ENCODE results near the gene RRAS2. TPM values are rescaled to one million over a fixed set of nuclear protein-coding genes. Genes with fewer than 3 reads are reported as not detected.
"Not testable (repeated sequence)": the region's sequence is repeated elsewhere in the genome, so short reads cannot be mapped to it uniquely, and the experiment has no call there.

Gene RRAS2
- polyA plus RNA-seq, 2 donors: 9.6 to 10.9 TPM

GRCh38 chr11:14345668-14346067 is 13.3 kb downstream of the RRAS2 start:
- Histone ChIP-seq H3K4me3 (ENCODE audit: low read depth in 1 of 2, low read length in 2 of 2) (no peak overlapping the region), H3K27me3 (ENCODE audit: control insufficient read depth in 1 of 2, insufficient read depth in 2 of 2, low read length in 2 of 2) (no peaks in the 10 kb centered on the region)
- 79 to 82% methylated on average over 1 of the region's 1 CpG for WGBS, 2 donors

GRCh38 chr11:14345016-14345415 is 14.0 kb downstream of the RRAS2 start:
- WGBS, 2 donors: 97 to 98% methylated on average over 5 of the region's 5 CpGs
- H3K36me3 ChIP-seq (ENCODE audit: control insufficient read depth in 2 of 2, insufficient read depth in 2 of 2, low read length in 1 of 2); H3K27ac ChIP-seq (ENCODE audit: low read depth in 2 of 2, low read length in 1 of 2); H3K4me1 ChIP-seq (ENCODE audit: control insufficient read depth in 2 of 2, insufficient read depth in 2 of 2, low read length in 1 of 2); H3K9me3 ChIP-seq (ENCODE audit: control insufficient read depth in 2 of 2, insufficient read depth in 1 of 2, low read depth in 1 of 2, low read length in 1 of 2); H3K4me3 ChIP-seq (ENCODE audit: low read depth in 1 of 2, low read length in 2 of 2); H3K27me3 ChIP-seq (ENCODE audit: control insufficient read depth in 1 of 2, insufficient read depth in 2 of 2, low read length in 2 of 2): not testable (repeated sequence)

More at GRCh38 chr11:14345668-14346067, 13.3 kb downstream of the RRAS2 start:
- Histone ChIP-seq H3K4me1 (ENCODE audit: control insufficient read depth in 2 of 2, insufficient read depth in 2 of 2, low read length in 1 of 2) (no peaks in the 10 kb centered on the region), H3K9me3 (ENCODE audit: control insufficient read depth in 2 of 2, insufficient read depth in 1 of 2, low read depth in 1 of 2, low read length in 1 of 2) (no peaks in the 10 kb centered on the region), H3K27ac (ENCODE audit: low read depth in 2 of 2, low read length in 1 of 2) (no peak overlapping the region), H3K36me3 (ENCODE audit: control insufficient read depth in 2 of 2, insufficient read depth in 2 of 2, low read length in 1 of 2) (no peaks in the 10 kb centered on the region)

GRCh38 chr11:14342906-14343305 is 16.1 kb downstream of the RRAS2 start:
- Histone ChIP-seq H3K27me3 (ENCODE audit: control insufficient read depth in 1 of 2, insufficient read depth in 2 of 2, low read length in 2 of 2) (no peaks in the 10 kb centered on the region), H3K36me3 (ENCODE audit: control insufficient read depth in 2 of 2, insufficient read depth in 2 of 2, low read length in 1 of 2) (no peaks in the 10 kb centered on the region), H3K27ac (ENCODE audit: low read depth in 2 of 2, low read length in 1 of 2) (no peak overlapping the region), H3K4me3 (ENCODE audit: low read depth in 1 of 2, low read length in 2 of 2) (no peak overlapping the region), H3K4me1 (ENCODE audit: control insufficient read depth in 2 of 2, insufficient read depth in 2 of 2, low read length in 1 of 2) (no peaks in the 10 kb centered on the region), H3K9me3 (ENCODE audit: control insufficient read depth in 2 of 2, insufficient read depth in 1 of 2, low read depth in 1 of 2, low read length in 1 of 2) (no peaks in the 10 kb centered on the region)
- WGBS, 2 donors: 77 to 81% methylated on average over 1 of the region's 1 CpG

DNA sequence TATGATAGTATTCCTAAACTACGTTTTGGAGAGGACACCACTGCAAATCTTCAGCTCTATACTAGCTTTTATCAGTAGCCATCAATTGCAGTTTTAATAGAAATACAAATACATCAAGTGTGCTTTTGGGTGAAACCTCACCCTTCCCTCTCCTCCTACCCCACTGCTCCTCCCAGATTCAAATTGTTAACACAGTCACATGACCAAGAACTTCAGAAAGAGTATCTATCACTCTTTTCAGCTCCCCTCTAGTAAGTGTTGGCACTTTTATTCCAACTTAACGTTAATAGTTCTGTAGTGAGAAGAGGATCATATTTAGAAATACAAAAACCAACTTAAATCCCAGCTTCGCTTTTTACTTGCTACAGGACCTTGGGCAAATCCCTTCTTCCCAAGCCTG is 17.0 kb downstream of the RRAS2 start:
- no peaks in the 10 kb centered on the region for H3K36me3 ChIP-seq (ENCODE audit: control insufficient read depth in 2 of 2, insufficient read depth in 2 of 2, low read length in 1 of 2)
- no peak overlapping the region for H3K4me3 ChIP-seq (ENCODE audit: low read depth in 1 of 2, low read length in 2 of 2)
- no peaks in the 10 kb centered on the region for H3K27me3 ChIP-seq (ENCODE audit: control insufficient read depth in 1 of 2, insufficient read depth in 2 of 2, low read length in 2 of 2)
- no peaks in the 10 kb centered on the region for H3K9me3 ChIP-seq (ENCODE audit: control insufficient read depth in 2 of 2, insufficient read depth in 1 of 2, low read depth in 1 of 2, low read length in 1 of 2)
- WGBS, 2 donors: 75 to 76% methylated on average over 3 of the region's 3 CpGs
- no peak overlapping the region for H3K27ac ChIP-seq (ENCODE audit: low read depth in 2 of 2, low read length in 1 of 2)
- no peaks in the 10 kb centered on the region for H3K4me1 ChIP-seq (ENCODE audit: control insufficient read depth in 2 of 2, insufficient read depth in 2 of 2, low read length in 1 of 2)

DNA sequence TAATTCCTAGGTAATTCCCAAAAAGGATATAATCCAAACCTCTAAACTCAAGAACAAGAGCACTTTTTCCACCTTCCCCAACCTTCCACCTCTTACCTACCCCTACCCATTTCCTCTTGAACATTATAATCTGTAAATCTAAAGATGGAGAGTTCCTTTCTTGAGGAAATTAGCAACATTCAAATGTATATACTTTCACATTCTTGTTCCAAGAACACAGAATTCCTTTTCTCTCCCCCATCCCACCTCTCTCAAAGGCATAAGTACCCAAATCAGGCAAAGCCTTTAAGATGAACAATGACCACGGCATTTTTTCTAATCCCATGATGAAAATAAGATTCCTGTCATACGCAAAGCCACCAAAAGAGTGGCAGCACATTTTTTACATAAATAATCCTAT is 18.3 kb downstream of the RRAS2 start:
- no peak overlapping the region for H3K4me3 ChIP-seq (ENCODE audit: low read depth in 1 of 2, low read length in 2 of 2)
- no peaks in the 10 kb centered on the region for H3K36me3 ChIP-seq (ENCODE audit: control insufficient read depth in 2 of 2, insufficient read depth in 2 of 2, low read length in 1 of 2)
- no peaks in the 10 kb centered on the region for H3K27me3 ChIP-seq (ENCODE audit: control insufficient read depth in 1 of 2, insufficient read depth in 2 of 2, low read length in 2 of 2)
- no peak overlapping the region for H3K27ac ChIP-seq (ENCODE audit: low read depth in 2 of 2, low read length in 1 of 2)
- H3K9me3 ChIP-seq (ENCODE audit: control insufficient read depth in 2 of 2, insufficient read depth in 1 of 2, low read depth in 1 of 2, low read length in 1 of 2): no peaks in the 10 kb centered on the region
- WGBS, 2 donors: 85 to 86% methylated on average over 2 of the region's 2 CpGs
- no peaks in the 10 kb centered on the region for H3K4me1 ChIP-seq (ENCODE audit: control insufficient read depth in 2 of 2, insufficient read depth in 2 of 2, low read length in 1 of 2)

DNA sequence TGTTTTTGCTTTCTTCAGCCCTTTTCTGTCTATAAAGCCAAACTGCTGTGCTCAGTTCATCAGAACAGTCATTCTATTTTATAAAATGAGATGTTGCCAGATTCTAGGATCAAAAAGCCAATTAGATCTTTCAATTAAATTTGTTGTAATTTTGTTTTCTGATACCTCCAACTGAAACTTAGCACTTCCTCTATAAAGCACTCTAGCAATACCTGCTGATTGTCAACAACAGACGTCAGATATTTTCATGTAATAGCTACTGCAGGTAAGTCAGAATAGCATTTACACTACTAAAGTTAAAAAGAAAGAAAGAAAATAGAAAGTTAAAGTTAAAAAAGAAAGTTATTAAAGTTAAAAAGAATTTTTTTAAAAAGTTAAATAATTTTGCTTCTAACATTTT is 19.6 kb downstream of the RRAS2 start:
- Histone ChIP-seq H3K9me3 (ENCODE audit: control insufficient read depth in 2 of 2, insufficient read depth in 1 of 2, low read depth in 1 of 2, low read length in 1 of 2) (no peaks in the 10 kb centered on the region), H3K27me3 (ENCODE audit: control insufficient read depth in 1 of 2, insufficient read depth in 2 of 2, low read length in 2 of 2) (no peaks in the 10 kb centered on the region), H3K27ac (ENCODE audit: low read depth in 2 of 2, low read length in 1 of 2) (no peak overlapping the region), H3K36me3 (ENCODE audit: control insufficient read depth in 2 of 2, insufficient read depth in 2 of 2, low read length in 1 of 2) (no peaks in the 10 kb centered on the region), H3K4me3 (ENCODE audit: low read depth in 1 of 2, low read length in 2 of 2) (no peak overlapping the region), H3K4me1 (ENCODE audit: control insufficient read depth in 2 of 2, insufficient read depth in 2 of 2, low read length in 1 of 2) (no peaks in the 10 kb centered on the region)
- WGBS, 2 donors: 85 to 91% methylated on average over 1 of the region's 1 CpG

DNA sequence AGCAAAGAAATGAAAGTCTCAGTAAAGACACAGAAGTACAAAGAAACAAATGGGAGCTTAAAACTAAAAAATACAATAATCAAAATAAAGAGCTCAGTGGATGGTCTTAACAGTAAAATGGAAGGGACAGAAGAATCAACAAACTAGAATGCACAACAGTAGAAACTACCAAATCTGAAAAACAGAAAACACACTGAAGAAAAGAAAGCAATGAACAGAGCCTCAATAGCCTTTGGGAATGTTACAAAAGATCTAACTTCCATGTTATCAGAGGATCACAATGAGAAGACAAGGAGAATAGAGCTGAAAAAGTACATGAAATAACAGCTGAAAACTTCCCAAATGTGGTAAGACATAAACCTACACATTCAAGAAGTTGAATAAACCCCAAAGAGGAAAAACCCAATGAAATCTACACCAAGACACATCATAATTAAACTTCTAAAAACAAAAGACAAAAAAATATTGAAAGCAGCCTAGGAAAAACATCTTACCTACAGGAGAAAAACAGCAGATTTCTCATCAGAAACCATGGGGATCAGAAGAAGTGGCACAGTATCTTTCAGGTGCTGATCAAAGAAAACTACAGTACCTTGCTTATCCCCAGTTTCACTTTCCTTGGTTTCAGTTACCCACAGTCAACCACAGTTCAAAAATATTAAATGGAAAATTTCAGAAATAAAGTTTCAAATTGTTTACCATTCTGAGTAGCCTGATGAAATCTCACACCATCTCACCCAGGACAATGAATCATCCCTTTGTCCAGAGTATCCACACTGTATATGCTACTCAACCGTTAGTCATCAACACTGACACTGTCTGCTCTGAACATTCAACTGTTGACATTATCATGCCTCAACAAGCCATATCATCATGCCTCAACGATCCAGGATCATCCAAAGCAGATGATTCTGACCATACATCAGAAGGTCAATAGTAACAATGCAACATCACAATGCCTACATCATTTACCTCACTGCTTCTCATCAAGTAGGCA is 22.2 kb downstream of the RRAS2 start:
- H3K27ac ChIP-seq (ENCODE audit: low read depth in 2 of 2, low read length in 1 of 2): no peak overlapping the region
- no peaks in the 10 kb centered on the region for H3K9me3 ChIP-seq (ENCODE audit: control insufficient read depth in 2 of 2, insufficient read depth in 1 of 2, low read depth in 1 of 2, low read length in 1 of 2)
- H3K36me3 ChIP-seq (ENCODE audit: control insufficient read depth in 2 of 2, insufficient read depth in 2 of 2, low read length in 1 of 2): no peaks in the 10 kb centered on the region
- no peaks in the 10 kb centered on the region for H3K27me3 ChIP-seq (ENCODE audit: control insufficient read depth in 1 of 2, insufficient read depth in 2 of 2, low read length in 2 of 2)
- 28 to 56% methylated on average over 2 of the region's 2 CpGs for WGBS, 2 donors
- H3K4me1 ChIP-seq (ENCODE audit: control insufficient read depth in 2 of 2, insufficient read depth in 2 of 2, low read length in 1 of 2): no peaks in the 10 kb centered on the region
- no peak overlapping the region for H3K4me3 ChIP-seq (ENCODE audit: low read depth in 1 of 2, low read length in 2 of 2)

- Histone ChIP-seq H3K36me3 (ENCODE audit: control insufficient read depth in 2 of 2, insufficient read depth in 2 of 2, low read length in 1 of 2) (no peaks in the 10 kb centered on the region), H3K4me3 (ENCODE audit: low read depth in 1 of 2, low read length in 2 of 2) (no peak overlapping the region), H3K27ac (ENCODE audit: low read depth in 2 of 2, low read length in 1 of 2) (no peak overlapping the region), H3K27me3 (ENCODE audit: control insufficient read depth in 1 of 2, insufficient read depth in 2 of 2, low read length in 2 of 2) (no peaks in the 10 kb centered on the region), H3K4me1 (ENCODE audit: control insufficient read depth in 2 of 2, insufficient read depth in 2 of 2, low read length in 1 of 2) (no peaks in the 10 kb centered on the region), H3K9me3 (ENCODE audit: control insufficient read depth in 2 of 2, insufficient read depth in 1 of 2, low read depth in 1 of 2, low read length in 1 of 2) (no peaks in the 10 kb centered on the region)
- 67% methylated on average over 1 of the region's 1 CpG for WGBS, 2 donors
These were observed 23.3 kb downstream of the RRAS2 start for GRCh38 chr11:14335712-14336111.

- Histone ChIP-seq H3K27me3 (ENCODE audit: control insufficient read depth in 1 of 2, insufficient read depth in 2 of 2, low read length in 2 of 2) (no peaks in the 10 kb centered on the region), H3K27ac (ENCODE audit: low read depth in 2 of 2, low read length in 1 of 2) (no peak overlapping the region), H3K4me1 (ENCODE audit: control insufficient read depth in 2 of 2, insufficient read depth in 2 of 2, low read length in 1 of 2) (no peaks in the 10 kb centered on the region), H3K9me3 (ENCODE audit: control insufficient read depth in 2 of 2, insufficient read depth in 1 of 2, low read depth in 1 of 2, low read length in 1 of 2) (no peaks in the 10 kb centered on the region), H3K4me3 (ENCODE audit: low read depth in 1 of 2, low read length in 2 of 2) (no peak overlapping the region), H3K36me3 (ENCODE audit: control insufficient read depth in 2 of 2, insufficient read depth in 2 of 2, low read length in 1 of 2) (no peaks in the 10 kb centered on the region)
- 87 to 89% methylated on average over 2 of the region's 2 CpGs for WGBS, 2 donors
These were observed 24.1 kb downstream of the RRAS2 start for GRCh38 chr11:14334893-14335292.

- H3K27me3 ChIP-seq (ENCODE audit: control insufficient read depth in 1 of 2, insufficient read depth in 2 of 2, low read length in 2 of 2): no peaks in the 10 kb centered on the region
- H3K27ac ChIP-seq (ENCODE audit: low read depth in 2 of 2, low read length in 1 of 2): no peak overlapping the region
- H3K9me3 ChIP-seq (ENCODE audit: control insufficient read depth in 2 of 2, insufficient read depth in 1 of 2, low read depth in 1 of 2, low read length in 1 of 2): no peaks in the 10 kb centered on the region
- 88 to 92% methylated on average over 1 of the region's 1 CpG for WGBS, 2 donors
- H3K4me3 ChIP-seq (ENCODE audit: low read depth in 1 of 2, low read length in 2 of 2): no peak overlapping the region
- no peaks in the 10 kb centered on the region for H3K36me3 ChIP-seq (ENCODE audit: control insufficient read depth in 2 of 2, insufficient read depth in 2 of 2, low read length in 1 of 2)
- no peaks in the 10 kb centered on the region for H3K4me1 ChIP-seq (ENCODE audit: control insufficient read depth in 2 of 2, insufficient read depth in 2 of 2, low read length in 1 of 2)
These were observed 24.8 kb downstream of the RRAS2 start for GRCh38 chr11:14334192-14334591.

All from esophagus (tissue), 2 donors.